MM.1S (cell line): ENCODE measurements around the gene DMWD.

ENCODE experiments used
- DNase-seq: peaks from one replicate; pipeline ENCODE4 v3.0.0-alpha.2; 2015
- H2AFZ ChIP-seq: fragments of 300-600 bp; sonication (generic); 2 replicates; pipeline ENCODE4 v1.6.0; 2016; ENCODE audit warnings: antibody characterized with exemption, low read length
- H3F3A ChIP-seq: fragments of 300-600 bp; sonication (generic); 2 replicates; pipeline ENCODE4 v1.6.1; 2016; ENCODE audit warnings: mild to moderate bottlenecking, antibody characterized with exemption, low read length, moderate library complexity, mixed read lengths; ENCODE audit not compliant: insufficient read depth
- H3K27ac ChIP-seq: fragments of 300-600 bp; sonication (generic); 2 replicates; pipeline ENCODE4 v1.5.1; 2016; ENCODE audit warnings: mild to moderate bottlenecking, low read length
- H3K27me3 ChIP-seq: fragments of 300-600 bp; sonication (generic); replicated peaks from 2 replicates; pipeline ENCODE4 v1.6.0; 2016; ENCODE audit warnings: low read length; ENCODE audit not compliant: insufficient read depth
- H3K36me3 ChIP-seq: fragments of 300-600 bp; sonication (generic); replicated peaks from 2 replicates; pipeline ENCODE4 v1.6.1; 2016; ENCODE audit warnings: mild to moderate bottlenecking, low read length, mixed read lengths; ENCODE audit not compliant: insufficient read depth
- H3K4me1 ChIP-seq: fragments of 300-600 bp; sonication (generic); 2 replicates; pipeline ENCODE4 v1.6.1; 2016; ENCODE audit warnings: low read length, mixed read lengths
- H3K4me2 ChIP-seq: fragments of 300-600 bp; sonication (generic); 2 replicates; pipeline ENCODE4 v1.6.0; 2016; ENCODE audit warnings: low read depth, low read length
- H3K4me3 ChIP-seq: fragments of 300-600 bp; sonication (generic); 2 replicates; pipeline ENCODE4 v1.5.1; 2016; ENCODE audit warnings: low read length, mixed read lengths
- H3K79me2 ChIP-seq: fragments of 300-600 bp; sonication (generic); 2 replicates; pipeline ENCODE4 v1.6.1; 2016; ENCODE audit warnings: mixed run types, low read length, mixed read lengths
- H3K9ac ChIP-seq: fragments of 300-600 bp; sonication (generic); 2 replicates; pipeline ENCODE4 v1.6.1; 2016; ENCODE audit warnings: low read length, mixed read lengths
- H3K9me2 ChIP-seq: fragments of 300-600 bp; sonication (generic); replicated peaks from 2 replicates; pipeline ENCODE4 v1.6.1; 2016; ENCODE audit warnings: mild to moderate bottlenecking, low read length, mixed read lengths; ENCODE audit not compliant: insufficient read depth
- H3K9me3 ChIP-seq: fragments of 300-600 bp; sonication (generic); replicated peaks from 2 replicates; pipeline ENCODE4 v1.6.1; 2016; ENCODE audit warnings: mild to moderate bottlenecking, low read length, mixed read lengths; ENCODE audit not compliant: insufficient read depth
- H4K20me1 ChIP-seq: fragments of 300-600 bp; sonication (generic); 2 replicates; pipeline ENCODE4 v1.6.1; 2016; ENCODE audit warnings: mild to moderate bottlenecking, low read length, moderate library complexity, mixed read lengths; ENCODE audit not compliant: insufficient read depth
- EZH2 ChIP-seq: fragments of 300-600 bp; sonication (generic); optimal IDR thresholded peaks from 2 replicates; pipeline ENCODE3; 2017; ENCODE audit warnings: low read depth, mild to moderate bottlenecking, antibody characterized with exemption, low read length, mixed read lengths
- EZH2phosphoT487 ChIP-seq: fragments of 300-600 bp; sonication (generic); IDR thresholded peaks from 2 replicates; pipeline ENCODE4 v1.6.1; 2018; ENCODE audit warnings: antibody characterized with exemption, low read length
- TF ChIP-seq, protein P1 (sequence below): fragments of 300-600 bp; sonication (generic); IDR thresholded peaks from 2 replicates; pipeline ENCODE4 v1.5.1; 2016; ENCODE audit warnings: antibody characterized with exemption, low read length, mixed read lengths

The DMWD gene

DNA sequence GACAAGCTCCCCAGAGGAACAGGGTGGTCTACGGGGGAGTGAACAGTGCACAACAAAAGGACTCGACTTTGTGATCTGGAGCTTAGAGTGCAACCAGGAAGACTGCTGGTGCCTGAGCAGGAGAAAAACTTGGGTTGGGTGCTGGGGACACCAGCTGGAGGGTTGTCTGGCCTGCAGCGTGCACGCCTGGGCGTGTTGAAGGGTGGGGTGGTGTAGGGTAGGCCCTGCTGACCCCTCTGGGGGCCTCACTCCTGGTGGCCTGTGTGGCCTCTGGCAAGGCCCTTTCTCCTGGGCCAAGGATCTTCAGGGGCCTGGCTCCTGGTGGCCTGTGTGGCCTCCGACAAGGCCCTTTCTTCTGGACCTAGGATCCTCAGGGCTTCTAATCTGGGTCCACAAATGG, 27.1 kb upstream of the DMWD start:
- no peak for TF ChIP-seq EZH2
- no peak for TF ChIP-seq EZH2phosphoT487
- TF ChIP-seq, protein P1, sequence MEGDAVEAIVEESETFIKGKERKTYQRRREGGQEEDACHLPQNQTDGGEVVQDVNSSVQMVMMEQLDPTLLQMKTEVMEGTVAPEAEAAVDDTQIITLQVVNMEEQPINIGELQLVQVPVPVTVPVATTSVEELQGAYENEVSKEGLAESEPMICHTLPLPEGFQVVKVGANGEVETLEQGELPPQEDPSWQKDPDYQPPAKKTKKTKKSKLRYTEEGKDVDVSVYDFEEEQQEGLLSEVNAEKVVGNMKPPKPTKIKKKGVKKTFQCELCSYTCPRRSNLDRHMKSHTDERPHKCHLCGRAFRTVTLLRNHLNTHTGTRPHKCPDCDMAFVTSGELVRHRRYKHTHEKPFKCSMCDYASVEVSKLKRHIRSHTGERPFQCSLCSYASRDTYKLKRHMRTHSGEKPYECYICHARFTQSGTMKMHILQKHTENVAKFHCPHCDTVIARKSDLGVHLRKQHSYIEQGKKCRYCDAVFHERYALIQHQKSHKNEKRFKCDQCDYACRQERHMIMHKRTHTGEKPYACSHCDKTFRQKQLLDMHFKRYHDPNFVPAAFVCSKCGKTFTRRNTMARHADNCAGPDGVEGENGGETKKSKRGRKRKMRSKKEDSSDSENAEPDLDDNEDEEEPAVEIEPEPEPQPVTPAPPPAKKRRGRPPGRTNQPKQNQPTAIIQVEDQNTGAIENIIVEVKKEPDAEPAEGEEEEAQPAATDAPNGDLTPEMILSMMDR, result no peak
- no peak overlapping the region for H3K4me2 ChIP-seq
- no peak overlapping the region for H3K4me3 ChIP-seq
- no peaks in the 10 kb centered on the region; the same call in 1 of the 2 replicates for H3K36me3 ChIP-seq
- no peaks in the 10 kb centered on the region for H4K20me1 ChIP-seq
- no peak for DNase-seq
- no peak overlapping the region for H3K9ac ChIP-seq
- no peak overlapping the region for H2AFZ ChIP-seq
- no peaks in the 10 kb centered on the region for H3K79me2 ChIP-seq
- H3K4me1 ChIP-seq, result peaks cover 5% of the 10 kb centered on the region; the same call in 1 of the 2 replicates
- no peaks in the 10 kb centered on the region for H3K9me3 ChIP-seq
- H3K27ac ChIP-seq, result no peak overlapping the region
- H3F3A ChIP-seq, result peaks cover 9% of the 10 kb centered on the region; the same call in 1 of the 2 replicates
- no peaks in the 10 kb centered on the region for H3K27me3 ChIP-seq
- H3K9me2 ChIP-seq, result no peaks in the 10 kb centered on the region

DNA sequence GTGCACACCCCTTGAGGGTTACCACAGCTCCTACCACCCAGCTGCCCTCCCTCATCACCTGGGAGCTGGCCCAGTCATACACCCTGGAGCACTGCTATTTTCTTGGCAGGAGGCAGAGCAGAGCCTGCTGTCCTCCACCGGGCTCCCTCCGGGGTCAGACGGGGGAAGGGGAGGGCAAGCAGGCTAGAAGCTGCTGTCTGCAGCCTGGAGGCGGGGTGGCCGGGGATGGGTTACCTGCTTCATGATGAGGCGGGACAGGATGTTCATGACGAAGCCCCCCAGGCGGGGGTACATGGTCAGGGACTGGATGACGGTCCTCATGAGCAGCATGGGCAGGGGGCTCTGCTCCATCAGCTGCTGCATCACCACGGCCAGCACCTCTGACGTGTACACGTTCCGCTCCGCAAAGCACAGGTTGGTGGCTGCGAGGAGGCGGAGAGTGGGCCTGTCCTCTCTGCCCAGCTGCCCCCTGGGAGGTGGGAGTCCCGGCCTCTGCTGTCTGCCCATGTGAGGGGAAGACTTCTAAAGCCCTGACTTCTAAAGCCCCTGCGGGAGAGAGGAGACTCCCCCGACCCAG, 25.2 kb upstream of the DMWD start:
- H3K9me2 ChIP-seq, result no peaks in the 10 kb centered on the region
- H3K4me1 ChIP-seq, result peaks cover 5% of the 10 kb centered on the region; the same call in 1 of the 2 replicates
- no peaks in the 10 kb centered on the region for H3K9me3 ChIP-seq
- H3K27me3 ChIP-seq, result no peaks in the 10 kb centered on the region
- no peak overlapping the region for H2AFZ ChIP-seq
- H3K27ac ChIP-seq, result peak overlapping the region; percentile 19; the same call in 1 of the 2 replicates
- no peak for TF ChIP-seq EZH2
- TF ChIP-seq, protein P1, result no peak
- no peak for TF ChIP-seq EZH2phosphoT487
- H4K20me1 ChIP-seq, result no peaks in the 10 kb centered on the region
- H3K4me2 ChIP-seq, result peak overlapping the region; percentile 12; the same call in 1 of the 2 replicates
- H3K79me2 ChIP-seq, result no peaks in the 10 kb centered on the region
- no peaks in the 10 kb centered on the region; the same call in 1 of the 2 replicates for H3K36me3 ChIP-seq
- no peak overlapping the region for H3K4me3 ChIP-seq
- peaks cover 9% of the 10 kb centered on the region; the same call in 1 of the 2 replicates for H3F3A ChIP-seq
- H3K9ac ChIP-seq, result no peak overlapping the region
- DNase-seq, result no peak

DNA sequence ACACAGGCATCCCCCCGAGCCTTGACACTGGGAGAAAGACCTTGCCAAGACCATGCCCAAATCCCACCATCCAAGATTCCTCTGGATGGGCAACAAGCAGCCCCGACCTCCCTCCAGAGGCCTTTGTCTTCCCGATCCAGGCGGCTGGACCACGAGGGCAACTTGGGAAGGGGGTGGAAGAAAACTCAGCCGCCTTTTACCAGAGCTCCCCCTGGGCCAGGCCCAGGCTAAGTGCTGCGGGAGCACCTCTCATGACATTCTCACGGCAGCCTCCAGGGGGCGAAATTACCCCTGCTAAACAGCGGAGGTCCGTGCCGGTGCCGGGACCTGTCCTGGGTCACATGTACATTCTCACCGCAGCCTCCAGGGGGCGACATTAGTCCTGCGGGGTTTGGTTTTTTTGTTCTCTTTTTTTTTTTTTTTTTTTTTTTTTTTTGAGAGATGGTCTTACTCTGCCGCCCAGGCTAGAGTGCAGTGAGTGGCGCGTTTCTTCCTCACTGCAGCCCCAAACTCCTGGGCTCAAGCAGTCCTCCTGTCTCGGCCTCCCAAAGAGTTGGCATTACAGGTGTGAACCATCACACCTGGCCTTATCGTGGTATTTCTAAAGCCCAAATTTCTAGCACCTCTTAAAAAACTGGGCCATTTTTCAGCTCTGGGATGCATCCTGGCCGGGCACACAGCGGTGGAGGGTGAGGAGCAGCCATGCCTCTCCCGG, 24.5 kb upstream of the DMWD start:
- Histone ChIP-seq H3F3A (peaks cover 9% of the 10 kb centered on the region; the same call in 1 of the 2 replicates), H3K4me2 (peak overlapping the region; percentile 12; the same call in 1 of the 2 replicates), H3K9ac (no peak overlapping the region), H2AFZ (no peak overlapping the region), H3K9me3 (no peaks in the 10 kb centered on the region), H3K4me3 (no peak overlapping the region), H3K27ac (peak overlapping the region; percentile 19; the same call in 1 of the 2 replicates), H4K20me1 (no peaks in the 10 kb centered on the region), H3K27me3 (no peaks in the 10 kb centered on the region), H3K36me3 (no peaks in the 10 kb centered on the region), H3K79me2 (no peaks in the 10 kb centered on the region), H3K4me1 (peaks cover 5% of the 10 kb centered on the region; the same call in 1 of the 2 replicates), H3K9me2 (no peaks in the 10 kb centered on the region)
- TF ChIP-seq EZH2 (no peak), EZH2phosphoT487 (no peak)
- TF ChIP-seq, protein P1, result peak; percentile 98
- peak; percentile 94 for DNase-seq
